NCI-H2081 (cell line): ENCODE measurements around the gene CLDN22.

ENCODE experiments used
- DNase-seq, 2 experiments: peaks; one replicate each; lab custom pipeline; 2025; lab: John Stamatoyannopoulos, UW

CLDN22 gene

DNA sequence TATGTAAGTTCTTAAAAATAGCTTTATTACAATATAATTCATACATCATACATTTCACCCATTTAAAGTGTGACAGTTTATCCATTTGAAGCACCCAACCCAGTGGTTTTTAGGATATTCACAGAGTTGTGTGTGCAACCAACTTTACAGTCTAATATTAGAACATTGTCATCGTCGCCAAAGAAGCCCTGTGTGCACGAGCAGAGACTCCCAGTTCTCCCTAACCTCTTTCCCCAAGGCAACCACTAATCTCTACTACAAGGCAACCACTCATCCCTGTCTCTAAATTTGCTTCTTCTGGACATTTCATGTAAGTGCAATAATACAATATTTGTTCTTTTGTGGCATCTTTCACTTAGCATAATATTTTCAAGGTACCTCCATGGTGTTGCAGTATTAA, 47.7 kb downstream of the CLDN22 start:
- DNase-seq, result no peak

DNA sequence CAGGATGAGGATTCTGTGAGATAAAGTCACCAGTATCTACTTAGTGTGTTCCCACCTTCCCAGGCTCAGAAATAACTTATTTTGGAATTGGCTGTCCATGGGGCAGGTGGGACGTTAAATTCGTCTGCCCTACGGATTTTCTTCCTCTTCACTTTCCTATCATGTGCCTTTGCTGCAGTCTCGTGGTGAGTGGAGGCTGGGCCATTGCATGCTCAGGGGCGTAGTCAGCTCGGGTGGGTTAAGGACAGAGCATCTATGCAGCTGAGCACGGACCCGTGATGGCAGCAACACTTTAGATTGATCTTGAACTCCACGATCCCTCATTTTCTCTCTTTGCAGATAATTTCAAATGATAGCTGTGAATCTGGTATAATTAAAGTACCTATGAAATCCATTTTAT, 51.5 kb downstream of the CLDN22 start:
- DNase-seq, result no peak
